HCT116 (cell line): ENCODE data around the gene FOXN3. TPM values are rescaled to one million over a fixed set of nuclear protein-coding genes. Genes with fewer than 3 reads are reported as not detected.

ENCODE experiments used
- ATAC-seq: fragments of 200-7000 bp; cut with Tn5 transposase; 2 replicates; pipeline ENCODE4 v1.9.1; 2020; ENCODE audit warnings: mild to moderate bottlenecking, moderate library complexity
- BruUV-seq: library from RNA; stranded (reverse); fragments of 400-500 nt; replicated peaks from 2 replicates; lab custom pipeline; 2021; lab: Mats Ljungman, UMichigan
- CTCF ChIA-PET: fragments of 300-600 bp; sonication (Branson Sonifier 250); formaldehyde crosslinking; loops from one replicate; lab custom pipeline; 2021; ENCODE audit warnings: antibody characterized with exemption; lab: Charles Lee
- POLR2A ChIA-PET: fragments of 300-600, 350-600 bp; sonication (Branson Sonifier 250); formaldehyde crosslinking; loops from one replicate; lab custom pipeline; 2021; ENCODE audit warnings: antibody characterized with exemption; lab: Charles Lee
- RAD21 ChIA-PET, 2 experiments: fragments of 300-600 bp; sonication (Branson Sonifier 250); formaldehyde crosslinking; loops; one replicate each; lab custom pipeline; 2023; ENCODE audit warnings: low total read pairs in 2 of 2; ENCODE audit not compliant: uncharacterized antibody in 2 of 2, unreplicated experiment in 2 of 2, low non-redundant PET in 1 of 2; lab: Charles Lee
- DNase-seq: peaks from one replicate; pipeline ENCODE4 v3.0.0-alpha.2; 2010; ENCODE audit warnings: low read depth, low spot score
- H2AFZ ChIP-seq: fragments of 200-600 bp; shearing (Covaris generic), sonication (generic); 2 replicates; pipeline ENCODE4 v1.6.1; 2017; ENCODE audit warnings: low read depth, mixed run types, mixed read lengths, antibody characterized with exemption, low read length; ENCODE audit not compliant: poor library complexity, severe bottlenecking
- H3K27ac ChIP-seq: 2 replicates; pipeline ENCODE4 v1.5.1; 2012; ENCODE audit warnings: low read depth, low read length
- H3K27me3 ChIP-seq: fragments of 200-600 bp; sonication (generic); 2 replicates; pipeline ENCODE4 v1.6.1; 2016; ENCODE audit warnings: mixed run types, low read length, mixed read lengths; ENCODE audit not compliant: insufficient read depth
- H3K36me3 ChIP-seq, 2 experiments: fragments of 200-500 bp in 1 of 2; fragments of 200-600 bp in 1 of 2; sonication (Bioruptor generic) in 1 of 2; sonication (generic) in 1 of 2; 2 replicates each; pipeline versions ENCODE4 v1.5.1 to v1.6.1; 2014 to 2016; ENCODE audit warnings: low read length in 2 of 2, inconsistent platforms in 1 of 2, mixed read lengths in 1 of 2, mixed run types in 1 of 2; ENCODE audit not compliant: insufficient read depth in 2 of 2, control insufficient read depth in 1 of 2
- H3K4me1 ChIP-seq, 2 experiments: fragments of 200-600 bp in 1 of 2; sonication (generic) in 1 of 2; 2 replicates each; pipeline versions ENCODE4 v1.5.1 to v1.6.1; 2012 to 2017; ENCODE audit warnings: low read length in 2 of 2, inconsistent platforms in 1 of 2, mild to moderate bottlenecking in 1 of 2, mixed read lengths in 1 of 2, mixed run types in 1 of 2, moderate library complexity in 1 of 2; ENCODE audit not compliant: insufficient read depth in 2 of 2, control insufficient read depth in 1 of 2
- H3K4me2 ChIP-seq: fragments of 200-600 bp; sonication (generic); 2 replicates; pipeline ENCODE4 v1.6.1; 2017; ENCODE audit warnings: mixed run types, low read length, mixed read lengths
- H3K4me3 ChIP-seq, 2 experiments: fragments of 200-600 bp in 1 of 2; sonication (generic) in 1 of 2; replicated peaks in 1 of 2; 2 replicates each; pipeline ENCODE4 v1.5.1; 2011 to 2016; ENCODE audit warnings: low read length in 2 of 2, control low read depth in 1 of 2, low read depth in 1 of 2, mild to moderate bottlenecking in 1 of 2, mixed read lengths in 1 of 2, mixed run types in 1 of 2
- H3K79me2 ChIP-seq: fragments of 200-600 bp; sonication (generic); 2 replicates; pipeline ENCODE4 v1.6.1; 2017; ENCODE audit warnings: mild to moderate bottlenecking, mixed run types, low read length, moderate library complexity, mixed read lengths; ENCODE audit not compliant: insufficient read depth
- H3K9ac ChIP-seq: fragments of 200-600 bp; sonication (generic); 2 replicates; pipeline ENCODE4 v1.6.1; 2016; ENCODE audit warnings: low read length, mixed read lengths
- H3K9me2 ChIP-seq: fragments of 200-600 bp; sonication (generic), shearing (Covaris generic); 2 replicates; pipeline ENCODE4 v1.6.1; 2017; ENCODE audit warnings: mixed run types, mild to moderate bottlenecking, moderate library complexity; ENCODE audit not compliant: insufficient read depth
- H3K9me3 ChIP-seq, 2 experiments: fragments of 200-500 bp in 1 of 2; fragments of 200-600 bp in 1 of 2; sonication (Bioruptor generic) in 1 of 2; sonication (generic) in 1 of 2; 2 replicates each; pipeline ENCODE4 v1.6.1; 2014 to 2017; ENCODE audit warnings: low read length in 2 of 2, mixed read lengths in 2 of 2, inconsistent platforms in 1 of 2, low read depth in 1 of 2, mild to moderate bottlenecking in 1 of 2, mixed run types in 1 of 2, moderate library complexity in 1 of 2; ENCODE audit not compliant: control insufficient read depth in 1 of 2, insufficient read depth in 1 of 2
- H4K20me1 ChIP-seq: fragments of 200-600 bp; sonication (generic), shearing (Covaris generic); 2 replicates; pipeline ENCODE4 v1.6.1; 2017; ENCODE audit warnings: mixed run types, mild to moderate bottlenecking, moderate library complexity; ENCODE audit not compliant: insufficient read depth
- ATF3 ChIP-seq: IDR thresholded peaks from 2 replicates; pipeline ENCODE4 v1.6.1; 2012
- CBX3 ChIP-seq: IDR thresholded peaks from 2 replicates; pipeline ENCODE4 v1.6.1; 2012; ENCODE audit warnings: low read depth
- EZH2phosphoT487 ChIP-seq: fragments of 200-600 bp; IDR thresholded peaks from 2 replicates; pipeline ENCODE4 v1.6.1; 2018; ENCODE audit warnings: antibody characterized with exemption, borderline replicate concordance
- FOSL1 ChIP-seq: IDR thresholded peaks from 2 replicates; pipeline ENCODE4 v1.6.1; 2012; ENCODE audit warnings: low read depth
- JUND ChIP-seq: IDR thresholded peaks from 2 replicates; pipeline ENCODE4 v1.6.1; 2012
- POLR2AphosphoS5 ChIP-seq: IDR thresholded peaks from 2 replicates; pipeline ENCODE4 v1.6.1; 2011; ENCODE audit warnings: mild to moderate bottlenecking, low read depth, low read length, moderate library complexity
- SIN3A ChIP-seq: IDR thresholded peaks from 2 replicates; pipeline ENCODE4 v1.6.1; 2012; ENCODE audit warnings: low read depth
- SP1 ChIP-seq: IDR thresholded peaks from 2 replicates; pipeline ENCODE4 v1.6.1; 2012; ENCODE audit warnings: low read depth
- SRF ChIP-seq: IDR thresholded peaks from 2 replicates; pipeline ENCODE4 v1.6.1; 2012; ENCODE audit warnings: low read depth
- YY1 ChIP-seq: IDR thresholded peaks from 2 replicates; pipeline ENCODE4 v1.6.1; 2011; ENCODE audit warnings: low read length, low read depth, moderate library complexity, mild to moderate bottlenecking; ENCODE audit not compliant: insufficient replicate concordance; ENCODE audit errors: extremely low read depth
- ZBTB33 ChIP-seq: IDR thresholded peaks from 2 replicates; pipeline ENCODE4 v1.6.1; 2011; ENCODE audit warnings: mild to moderate bottlenecking, low read length, moderate library complexity; ENCODE audit not compliant: insufficient replicate concordance; ENCODE audit errors: extremely low read depth
- intact Hi-C: fragments of 100-400 bp; cut with micrococcal nuclease; formaldehyde crosslinking; loops from 2 replicates; pipeline ENCODE4 v1.10.0; 2022
- total RNA-seq: library from RNA; stranded (reverse); gene quantifications from one replicate; pipeline ENCODE4 v1.2.1, GENCODE V29; 2021; ENCODE audit not compliant: unreplicated experiment
- TF ChIP-seq, protein P1 (sequence below): IDR thresholded peaks from 2 replicates; pipeline ENCODE4 v1.6.1; 2012
- TF ChIP-seq, protein P2 (sequence below), 3 experiments: fragments of 200-600 bp in 1 of 3; sonication (generic) in 1 of 3; IDR thresholded peaks in 2 of 3; conservative IDR thresholded peaks in 1 of 3; 2 replicates each; pipeline ENCODE4 v1.5.1; 2012 to 2017; ENCODE audit warnings: low read depth in 2 of 3, low read length in 2 of 3, antibody characterized with exemption in 1 of 3, borderline replicate concordance in 1 of 3, control low read depth in 1 of 3, mild to moderate bottlenecking in 1 of 3, mixed read lengths in 1 of 3, mixed run types in 1 of 3, moderate library complexity in 1 of 3; ENCODE audit not compliant: insufficient read depth in 1 of 3

FOXN3 gene
- total RNA-seq, 1 experiment from 2014 or later = 20.0 TPM

DNA sequence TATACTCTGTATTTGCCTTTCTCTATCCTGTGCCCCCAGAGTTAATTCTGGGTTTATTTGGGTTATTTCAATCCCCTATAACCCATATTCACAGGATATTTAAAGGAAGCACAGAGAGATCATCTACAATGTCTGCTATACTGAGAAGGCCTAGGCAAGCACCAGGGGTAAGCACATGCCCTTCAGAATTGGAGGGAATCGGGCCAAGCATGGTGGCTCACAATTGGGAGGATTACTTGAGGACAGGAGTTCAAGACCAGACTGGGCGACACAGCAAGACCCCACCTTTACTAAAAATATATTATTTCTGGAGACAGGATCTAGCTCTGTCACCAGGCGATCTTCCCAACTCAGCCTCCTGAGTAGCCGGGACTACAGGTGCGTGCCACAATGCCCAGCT lies 11.3 kb downstream of the FOXN3 start:
- CTCF ChIA-PET = no interaction called here

More for the DNA sequence above, 11.3 kb downstream of the FOXN3 start:
- no peak for ATAC-seq
- TF ChIP-seq SP1 (no peak), YY1 (no peak), ZBTB33 (no peak), POLR2AphosphoS5 (no peak), JUND (no peak), CBX3 (no peak), FOSL1 (no peak), EZH2phosphoT487 (no peak), SIN3A (no peak), SRF (no peak), ATF3 (no peak)
- TF ChIP-seq, protein P1, sequence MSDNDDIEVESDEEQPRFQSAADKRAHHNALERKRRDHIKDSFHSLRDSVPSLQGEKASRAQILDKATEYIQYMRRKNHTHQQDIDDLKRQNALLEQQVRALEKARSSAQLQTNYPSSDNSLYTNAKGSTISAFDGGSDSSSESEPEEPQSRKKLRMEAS = no peak
- TF ChIP-seq, protein P2, sequence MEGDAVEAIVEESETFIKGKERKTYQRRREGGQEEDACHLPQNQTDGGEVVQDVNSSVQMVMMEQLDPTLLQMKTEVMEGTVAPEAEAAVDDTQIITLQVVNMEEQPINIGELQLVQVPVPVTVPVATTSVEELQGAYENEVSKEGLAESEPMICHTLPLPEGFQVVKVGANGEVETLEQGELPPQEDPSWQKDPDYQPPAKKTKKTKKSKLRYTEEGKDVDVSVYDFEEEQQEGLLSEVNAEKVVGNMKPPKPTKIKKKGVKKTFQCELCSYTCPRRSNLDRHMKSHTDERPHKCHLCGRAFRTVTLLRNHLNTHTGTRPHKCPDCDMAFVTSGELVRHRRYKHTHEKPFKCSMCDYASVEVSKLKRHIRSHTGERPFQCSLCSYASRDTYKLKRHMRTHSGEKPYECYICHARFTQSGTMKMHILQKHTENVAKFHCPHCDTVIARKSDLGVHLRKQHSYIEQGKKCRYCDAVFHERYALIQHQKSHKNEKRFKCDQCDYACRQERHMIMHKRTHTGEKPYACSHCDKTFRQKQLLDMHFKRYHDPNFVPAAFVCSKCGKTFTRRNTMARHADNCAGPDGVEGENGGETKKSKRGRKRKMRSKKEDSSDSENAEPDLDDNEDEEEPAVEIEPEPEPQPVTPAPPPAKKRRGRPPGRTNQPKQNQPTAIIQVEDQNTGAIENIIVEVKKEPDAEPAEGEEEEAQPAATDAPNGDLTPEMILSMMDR (IDR thresholded peaks at IDR 0.05 in 2 of 3, conservative IDR thresholded peaks at IDR 0.05 in 1 of 3; ENCODE audit: borderline replicate concordance in 1 of 3, insufficient read depth in 1 of 3, low read depth in 2 of 3, low read length in 2 of 3) = no peak
- no peak overlapping the region for H2AFZ ChIP-seq
- DNase-seq = no peak
- H3K79me2 ChIP-seq = no peaks in the 10 kb centered on the region
- ChIA-PET RAD21 (no interaction called here), POLR2A (no interaction called here)
- H3K4me1 ChIP-seq = peaks cover 0 to 12% of the 10 kb centered on the region in 2 experiments; a peak in 2 of 4 replicates
- intact Hi-C loops = no loop called here
- H3K9ac ChIP-seq = no peak overlapping the region
- H4K20me1 ChIP-seq = no peaks in the 10 kb centered on the region
- H3K4me2 ChIP-seq = no peak overlapping the region
- H3K27ac ChIP-seq = no peak overlapping the region
- BruUV-seq = no TSS peak
- no peaks in the 10 kb centered on the region for H3K27me3 ChIP-seq
- H3K4me3 ChIP-seq = no peak overlapping the region
- H3K36me3 ChIP-seq = no peaks in the 10 kb centered on the region
- H3K9me2 ChIP-seq = no peaks in the 10 kb centered on the region
- no peaks in the 10 kb centered on the region for H3K9me3 ChIP-seq
